ENCODE measurements around the gene KCNJ16. TPM values are rescaled to one million over a fixed set of nuclear protein-coding genes. Genes with fewer than 3 reads are reported as not detected.

The KCNJ16 gene
- total RNA-seq, 1 experiment from 2014 or later: 9.3 TPM

DNA sequence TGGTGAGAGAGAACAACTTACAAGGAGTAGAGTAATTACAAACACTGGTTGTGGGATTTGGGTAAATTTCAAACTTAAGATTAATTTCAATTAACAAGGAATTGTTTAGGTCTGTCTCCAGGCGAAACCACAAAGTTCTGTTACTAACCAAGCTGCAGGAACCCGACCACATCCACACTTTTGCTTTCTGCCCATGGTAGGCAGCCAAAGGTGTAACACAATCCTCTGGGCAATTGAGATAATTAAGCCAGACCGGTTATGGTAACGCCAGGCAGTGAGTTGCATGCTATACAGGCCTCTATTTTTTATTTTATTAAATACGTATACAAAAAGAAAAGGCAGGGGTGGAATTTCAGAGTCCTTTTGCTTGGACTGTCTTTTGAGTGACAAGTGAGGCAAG, 106.4 kb downstream of the KCNJ16 start:
- no peak overlapping the region for H3K4me3 Mint-ChIP-seq (ENCODE audit: unreplicated experiment)
- no peaks in the 10 kb centered on the region for H3K4me1 Mint-ChIP-seq (ENCODE audit: low read depth, unreplicated experiment)
- no peak for TF ChIP-seq CTCF (IDR thresholded peaks at IDR 0.05; ENCODE audit: insufficient read depth in 1 of 2, low read depth in 1 of 2, low read length in 1 of 2, severe bottlenecking in 1 of 2, unreplicated experiment in 1 of 2)
- H3K27me3 Mint-ChIP-seq (ENCODE audit: insufficient read depth, unreplicated experiment): peaks cover 3% of the 10 kb centered on the region
- intact Hi-C loops (cut with micrococcal nuclease; ENCODE audit: unreplicated experiment): no loop called here
- H3K27me3 ChIP-seq (replicated peaks; ENCODE audit: control insufficient read depth, insufficient read depth, low read length): no peaks in the 10 kb centered on the region
- no peaks in the 10 kb centered on the region for H3K36me3 ChIP-seq (ENCODE audit: control insufficient read depth, insufficient read depth, low read length)
- POLR2A ChIA-PET: no interaction called here
- H3K4me1 ChIP-seq: no peaks in the 10 kb centered on the region
- H3K4me3 ChIP-seq (ENCODE audit: low read depth, low read length): no peak overlapping the region
- DNase-seq: no peak
- CTCF ChIA-PET: no interaction called here
- no TSS peak for BruUV-seq (replicated peaks)
- H3K9me3 Mint-ChIP-seq (ENCODE audit: unreplicated experiment): no peaks in the 10 kb centered on the region
- no peak overlapping the region for H3K27ac Mint-ChIP-seq (ENCODE audit: unreplicated experiment)
- no peaks in the 10 kb centered on the region for H3K36me3 Mint-ChIP-seq (ENCODE audit: insufficient read depth, unreplicated experiment)
- no peaks in the 10 kb centered on the region for H3K9me3 ChIP-seq

DNA sequence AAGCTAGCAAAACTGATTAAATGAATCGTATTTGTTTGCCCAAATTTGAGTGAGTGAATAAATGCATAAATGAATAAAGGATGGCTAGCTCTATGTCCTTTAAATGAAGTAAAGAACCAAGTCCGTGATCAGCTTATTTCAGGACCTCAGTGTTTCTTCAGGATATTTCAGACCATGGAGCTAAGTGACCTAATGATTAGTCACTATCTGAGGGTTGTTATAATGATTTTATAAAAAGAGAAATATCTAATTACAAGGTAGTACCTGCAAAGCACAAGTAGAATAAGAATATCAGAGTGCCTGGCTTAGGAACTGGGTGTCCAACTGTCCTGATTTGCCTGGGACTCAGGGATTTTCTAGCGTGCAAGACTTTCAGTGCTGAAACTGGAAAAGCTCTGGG, 106.8 kb downstream of the KCNJ16 start:
- no TSS peak for BruUV-seq (replicated peaks)
- Mint-ChIP-seq H3K4me3 (ENCODE audit: unreplicated experiment) (no peak overlapping the region), H3K4me1 (ENCODE audit: low read depth, unreplicated experiment) (no peaks in the 10 kb centered on the region), H3K27ac (ENCODE audit: unreplicated experiment) (no peak overlapping the region), H3K36me3 (ENCODE audit: insufficient read depth, unreplicated experiment) (no peaks in the 10 kb centered on the region), H3K9me3 (ENCODE audit: unreplicated experiment) (no peaks in the 10 kb centered on the region), H3K27me3 (ENCODE audit: insufficient read depth, unreplicated experiment) (peaks cover 3% of the 10 kb centered on the region)
- H3K27me3 ChIP-seq (replicated peaks; ENCODE audit: control insufficient read depth, insufficient read depth, low read length): no peaks in the 10 kb centered on the region
- CTCF ChIA-PET: no interaction called here
- no peak overlapping the region for H3K4me3 ChIP-seq (ENCODE audit: low read depth, low read length)
- intact Hi-C loops (cut with micrococcal nuclease; ENCODE audit: unreplicated experiment): no loop called here
- no peaks in the 10 kb centered on the region for H3K9me3 ChIP-seq
- no peak for DNase-seq
- H3K4me1 ChIP-seq: no peaks in the 10 kb centered on the region
- H3K36me3 ChIP-seq (ENCODE audit: control insufficient read depth, insufficient read depth, low read length): no peaks in the 10 kb centered on the region
- TF ChIP-seq CTCF (IDR thresholded peaks at IDR 0.05; ENCODE audit: insufficient read depth in 1 of 2, low read depth in 1 of 2, low read length in 1 of 2, severe bottlenecking in 1 of 2, unreplicated experiment in 1 of 2): no peak
- POLR2A ChIA-PET: no interaction called here

GRCh38 chr17:70183508-70183907, 108.5 kb downstream of the KCNJ16 start:
- H3K9me3 ChIP-seq: no peaks in the 10 kb centered on the region
- no peak overlapping the region for H3K27ac Mint-ChIP-seq (ENCODE audit: unreplicated experiment)
- intact Hi-C loops (cut with micrococcal nuclease; ENCODE audit: unreplicated experiment): no loop called here
- H3K4me1 ChIP-seq: no peaks in the 10 kb centered on the region
- H3K9me3 Mint-ChIP-seq (ENCODE audit: unreplicated experiment): peaks cover 4% of the 10 kb centered on the region
- H3K36me3 ChIP-seq (ENCODE audit: control insufficient read depth, insufficient read depth, low read length): no peaks in the 10 kb centered on the region
- H3K27me3 Mint-ChIP-seq (ENCODE audit: insufficient read depth, unreplicated experiment): no peaks in the 10 kb centered on the region
- POLR2A ChIA-PET: no interaction called here
- no TSS peak for BruUV-seq (replicated peaks)
- no peak for TF ChIP-seq CTCF (IDR thresholded peaks at IDR 0.05; ENCODE audit: insufficient read depth in 1 of 2, low read depth in 1 of 2, low read length in 1 of 2, severe bottlenecking in 1 of 2, unreplicated experiment in 1 of 2)
- H3K4me3 Mint-ChIP-seq (ENCODE audit: unreplicated experiment): no peak overlapping the region
- no peak for DNase-seq
- H3K27me3 ChIP-seq (replicated peaks; ENCODE audit: control insufficient read depth, insufficient read depth, low read length): no peaks in the 10 kb centered on the region
- no peaks in the 10 kb centered on the region for H3K4me1 Mint-ChIP-seq (ENCODE audit: low read depth, unreplicated experiment)
- CTCF ChIA-PET: no interaction called here
- no peaks in the 10 kb centered on the region for H3K36me3 Mint-ChIP-seq (ENCODE audit: insufficient read depth, unreplicated experiment)
- no peak overlapping the region for H3K4me3 ChIP-seq (ENCODE audit: low read depth, low read length)
